Bronchial epithelial cell (primary cell): Measurements from ENCODE around the gene FAM3B. TPM values are rescaled to one million over a fixed set of nuclear protein-coding genes. Genes with fewer than 3 reads are reported as not detected.
A peak's percentile ranks its signal among the peaks of the same experiment; 100 is the strongest.

Experiments used
- DNase-seq: peaks from one replicate; pipeline ENCODE4 v3.0.0-alpha.2; 2010; ENCODE audit warnings: low read depth
- FAIRE-seq: peaks from 2 replicates; lab custom pipeline; 2011; peaks lifted over from hg19 to GRCh38; lab: Jason Lieb, UNC
- H3K27me3 ChIP-seq: 2 replicates; pipeline ENCODE4 v1.5.1; 2011; ENCODE audit warnings: low read length; ENCODE audit not compliant: control insufficient read depth, insufficient read depth
- H3K36me3 ChIP-seq: 2 replicates; pipeline ENCODE4 v1.5.1; 2011; ENCODE audit warnings: low read length; ENCODE audit not compliant: control insufficient read depth, insufficient read depth
- H3K4me3 ChIP-seq: 2 replicates; pipeline ENCODE4 v1.5.1; 2011; ENCODE audit warnings: mild to moderate bottlenecking, low read depth, low read length, control low read depth
- CTCF ChIP-seq: IDR thresholded peaks from 2 replicates; pipeline ENCODE4 v1.5.1; 2011; ENCODE audit warnings: mild to moderate bottlenecking, moderate library complexity, low read length, control low read depth, inconsistent platforms; ENCODE audit not compliant: insufficient read depth, severe bottlenecking
- total RNA-seq: library from RNA; depleted of rRNA; stranded (reverse); fragments of >200 nt; gene quantifications from 2 replicates; pipeline ENCODE4 v1.2.1, GENCODE V29; 2014

The FAM3B gene
- total RNA-seq, 1 donor from 2014 or later = not detected

- no peaks in the 10 kb centered on the region for H3K27me3 ChIP-seq
- H3K36me3 ChIP-seq = no peaks in the 10 kb centered on the region
- TF ChIP-seq CTCF = no peak
- DNase-seq (no peak), FAIRE-seq (no peak)
- H3K4me3 ChIP-seq = no peak overlapping the region
Measured at GRCh38 chr21:41367301-41367944, 50.8 kb downstream of the FAM3B start.

- H3K4me3 ChIP-seq = no peak overlapping the region
- no peak for FAIRE-seq
- H3K27me3 ChIP-seq = no peaks in the 10 kb centered on the region
- TF ChIP-seq CTCF = no peak
- no peaks in the 10 kb centered on the region for H3K36me3 ChIP-seq
- DNase-seq = no peak
Measured at GRCh38 chr21:41367945-41368734, 51.5 kb downstream of the FAM3B start.

GRCh38 chr21:41368735-41369104 is 52.1 kb downstream of the FAM3B start:
- Histone ChIP-seq H3K4me3 (no peak overlapping the region), H3K36me3 (no peaks in the 10 kb centered on the region), H3K27me3 (no peaks in the 10 kb centered on the region)
- TF ChIP-seq CTCF = no peak
- DNase-seq (no peak), FAIRE-seq (no peak)

- peak; percentile 19 for TF ChIP-seq CTCF
- H3K27me3 ChIP-seq = no peaks in the 10 kb centered on the region
- no peak for DNase-seq
- FAIRE-seq = no peak
- no peaks in the 10 kb centered on the region for H3K36me3 ChIP-seq
- no peak overlapping the region for H3K4me3 ChIP-seq
Measured at GRCh38 chr21:41369105-41369919, 52.7 kb downstream of the FAM3B start.

GRCh38 chr21:41369920-41370839 is 53.6 kb downstream of the FAM3B start:
- DNase-seq = no peak
- TF ChIP-seq CTCF = no peak
- Histone ChIP-seq H3K36me3 (no peaks in the 10 kb centered on the region), H3K27me3 (no peaks in the 10 kb centered on the region), H3K4me3 (no peak overlapping the region)
- FAIRE-seq = no peak
